GM18873 (cell line): ENCODE data around the gene CDC14A.

Source experiments
- ATAC-seq: cut with Tn5 transposase; IDR thresholded peaks from one replicate; pipeline ENCODE4 v1.9.1; 2021; ENCODE audit warnings: mild to moderate bottlenecking, moderate library complexity, moderate number of reproducible peaks; ENCODE audit not compliant: unreplicated experiment, low FRiP score

The CDC14A gene

DNA sequence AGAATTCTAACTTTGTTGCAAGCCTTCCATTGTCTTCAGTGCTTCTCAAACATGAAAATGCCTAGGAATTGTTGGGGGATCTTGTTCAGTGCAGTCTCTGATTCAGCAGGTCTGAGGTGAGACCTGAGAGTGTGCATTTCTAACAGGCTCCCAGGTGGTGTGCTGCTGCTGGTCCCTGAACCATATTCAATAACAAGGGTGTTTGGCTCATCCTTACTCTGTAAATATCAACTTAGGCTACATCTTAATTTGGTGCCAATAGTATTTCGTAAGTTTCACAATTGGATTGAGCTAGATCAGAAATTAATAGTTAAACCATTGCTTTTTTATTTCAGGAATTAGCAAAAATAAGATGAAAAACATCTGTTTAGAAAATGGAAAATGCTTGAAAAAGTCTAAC is 126.5 kb downstream of the CDC14A start:
- ATAC-seq, result no peak

DNA sequence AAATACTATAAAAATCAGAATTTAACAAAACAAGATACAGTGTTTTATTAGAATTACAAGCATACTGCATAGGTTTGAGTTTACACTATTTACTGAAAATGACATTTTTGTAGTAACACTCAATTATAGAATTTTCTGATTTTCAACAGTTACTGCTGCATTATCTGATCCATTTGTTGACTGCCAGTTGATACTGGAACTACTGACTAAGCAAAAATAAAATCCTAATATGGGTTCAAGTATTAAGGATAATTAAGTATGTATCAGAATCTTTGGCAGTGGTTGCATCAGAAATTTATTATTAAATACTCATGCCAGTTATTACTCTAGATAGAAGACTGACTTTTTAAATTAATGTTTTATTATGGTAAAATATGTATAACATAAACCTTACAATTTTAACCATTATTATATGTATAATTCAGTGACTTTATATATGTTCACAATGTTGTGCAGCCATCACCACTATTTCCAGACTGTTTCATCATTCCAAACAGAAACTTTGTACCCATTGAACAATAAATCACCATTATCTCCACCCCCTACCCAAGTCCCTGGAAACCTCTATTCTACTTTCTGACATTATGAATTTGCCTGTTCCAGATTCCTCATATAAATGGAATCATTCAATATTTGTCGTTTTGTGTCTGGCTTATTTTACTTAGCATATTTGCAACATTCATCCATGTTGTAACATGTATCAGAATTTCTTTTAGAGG is 127.5 kb downstream of the CDC14A start:
- no peak for ATAC-seq

DNA sequence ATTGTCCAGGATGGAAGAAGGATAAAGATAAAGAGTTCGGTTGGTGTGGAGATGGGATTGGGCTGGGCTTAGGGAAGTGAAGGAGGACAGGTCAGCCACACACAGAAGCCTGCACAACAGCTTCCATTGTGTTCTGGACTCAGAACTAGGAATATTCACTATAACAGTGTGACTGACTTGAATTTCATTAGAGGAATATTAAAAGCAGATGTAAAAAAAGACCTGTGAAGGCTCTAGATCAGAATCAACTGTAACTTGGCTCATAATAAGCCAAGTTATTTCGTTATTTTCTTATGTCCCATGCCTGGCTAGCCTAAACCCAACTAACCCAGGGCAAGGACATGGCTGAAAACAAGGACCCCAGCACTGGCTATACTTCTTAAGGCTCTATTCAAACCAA is 129.0 kb downstream of the CDC14A start:
- ATAC-seq, result no peak

GRCh38 chr1:100482167-100482566 is 129.9 kb downstream of the CDC14A start:
- ATAC-seq, result no peak

GRCh38 chr1:100482748-100483147 is 130.4 kb downstream of the CDC14A start:
- no peak for ATAC-seq

DNA sequence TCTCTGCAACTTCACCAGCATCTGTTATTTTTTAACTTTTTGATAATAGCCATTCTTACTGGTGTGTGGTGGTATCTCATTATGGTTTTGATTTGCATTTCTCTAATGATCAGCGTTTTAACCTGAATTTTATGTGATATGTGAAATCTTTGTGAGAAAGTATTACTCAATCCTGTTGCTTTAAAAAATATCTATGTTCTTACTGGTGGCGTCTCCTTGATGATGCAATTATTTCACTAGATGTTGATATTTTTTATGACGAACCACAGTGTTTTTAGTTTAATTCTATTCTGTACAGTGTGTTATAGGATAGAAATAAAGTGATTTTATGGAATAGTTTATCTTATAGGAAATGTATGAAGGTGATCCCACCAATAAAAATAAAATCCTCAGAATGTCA is 130.9 kb downstream of the CDC14A start:
- no peak for ATAC-seq

DNA sequence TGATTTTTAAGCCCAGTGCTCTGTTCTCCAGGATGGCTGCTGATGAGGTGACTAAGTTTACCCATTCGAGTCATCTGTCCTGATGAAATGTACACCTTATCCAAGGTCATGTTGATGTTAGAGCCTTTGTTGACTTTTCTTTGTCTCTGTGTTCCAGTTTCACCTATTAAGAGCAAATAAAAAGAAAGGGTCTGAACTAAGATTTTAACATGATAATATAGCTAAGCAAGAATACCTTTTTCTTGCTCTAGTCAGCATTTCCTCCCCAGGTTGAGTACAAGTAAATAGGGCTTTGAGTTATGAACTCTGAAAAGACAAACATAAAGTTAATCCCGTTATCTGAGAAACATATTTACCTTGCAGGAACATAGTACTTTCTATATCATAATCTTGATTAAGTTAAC is 133.6 kb downstream of the CDC14A start:
- no peak for ATAC-seq

- ATAC-seq, result no peak
Observed at GRCh38 chr1:100494393-100495084, 142.2 kb downstream of the CDC14A start.

GRCh38 chr1:100496896-100497295 is 144.6 kb downstream of the CDC14A start:
- ATAC-seq, result no peak

DNA sequence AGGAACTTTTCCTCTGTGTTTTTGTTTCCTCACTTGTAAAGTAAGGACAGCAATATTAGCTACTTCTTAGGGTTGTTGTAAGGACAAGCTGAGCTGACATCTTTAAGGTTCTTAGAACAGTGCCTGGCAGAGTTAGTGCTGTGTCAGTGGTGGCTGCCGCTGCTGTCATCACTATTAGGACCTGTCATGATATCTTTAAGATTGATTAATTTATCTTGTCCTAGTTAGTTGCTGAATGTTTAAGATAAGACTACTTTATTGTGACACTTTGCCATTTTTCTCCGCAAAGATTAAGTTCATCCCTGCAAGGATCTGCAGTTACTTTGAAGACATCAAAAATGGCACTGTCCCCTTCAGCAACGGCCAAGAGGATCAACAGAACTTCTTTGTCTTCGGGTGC is 145.5 kb downstream of the CDC14A start:
- no peak for ATAC-seq

DNA sequence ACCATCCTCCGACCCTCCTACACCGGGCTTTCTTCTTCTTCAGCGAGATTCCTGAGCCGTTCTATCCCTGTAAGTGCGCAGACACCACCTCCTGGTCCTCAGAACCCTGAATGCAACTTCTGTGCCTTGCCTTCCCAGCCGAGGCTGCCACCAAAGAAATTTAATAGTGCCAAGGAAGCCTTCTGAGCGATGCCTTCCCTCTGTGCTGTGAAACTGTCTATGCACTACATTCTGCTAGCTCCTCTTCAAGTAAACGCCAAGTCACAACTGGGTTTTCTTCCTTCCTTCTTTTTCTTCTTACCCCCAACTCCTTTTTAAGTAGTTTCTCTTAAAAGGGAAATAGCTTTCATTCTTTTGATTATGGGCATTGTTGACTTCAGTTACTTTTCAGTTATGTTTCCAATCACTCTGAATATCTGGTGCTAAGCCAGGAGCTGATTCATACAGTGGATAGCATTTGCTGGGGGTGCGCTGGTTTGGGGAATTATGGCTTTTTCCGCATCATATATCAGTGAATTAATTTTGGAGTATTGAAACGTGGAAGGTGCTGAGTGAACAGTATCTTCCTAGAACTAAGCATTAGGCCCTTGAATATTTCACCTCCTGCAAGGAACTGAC is 147.0 kb downstream of the CDC14A start:
- no peak for ATAC-seq

DNA sequence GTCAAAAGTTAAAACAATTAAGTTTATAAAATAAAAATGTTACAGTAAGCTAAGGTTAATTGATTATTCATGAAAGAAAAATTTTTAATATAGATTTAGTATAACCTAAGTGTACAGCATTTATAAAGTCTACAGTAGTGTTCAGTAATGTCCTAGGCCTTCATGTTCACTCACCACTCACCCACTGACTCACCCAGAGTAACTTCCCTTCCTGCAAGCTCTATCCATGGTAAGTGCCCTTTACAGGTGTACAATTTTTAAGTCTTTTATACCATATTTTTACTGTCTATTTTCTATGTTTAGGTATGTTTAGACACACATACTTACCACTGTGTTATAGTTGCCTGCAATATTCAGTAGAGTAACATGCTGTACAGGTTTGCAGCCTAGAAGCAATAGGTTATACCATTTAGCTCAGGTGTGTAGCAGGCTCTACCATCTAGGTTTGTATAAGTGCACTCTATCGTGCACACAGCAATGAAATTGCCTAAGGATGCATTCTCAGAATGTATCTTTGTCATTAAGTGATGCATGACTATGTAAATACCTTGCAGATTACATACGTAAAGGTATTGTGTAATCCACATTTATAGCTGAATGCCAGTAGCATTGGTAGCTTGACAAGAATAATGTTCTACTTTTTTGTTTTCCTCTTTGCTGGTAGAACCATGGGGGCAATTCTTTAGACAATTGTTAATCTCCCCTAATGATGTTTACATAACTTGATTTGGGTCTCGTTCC is 149.9 kb downstream of the CDC14A start:
- ATAC-seq, result no peak

- no peak for ATAC-seq
Observed at GRCh38 chr1:100506217-100506616, 153.9 kb downstream of the CDC14A start.

GRCh38 chr1:100510451-100510850 is 158.1 kb downstream of the CDC14A start:
- ATAC-seq, result no peak

DNA sequence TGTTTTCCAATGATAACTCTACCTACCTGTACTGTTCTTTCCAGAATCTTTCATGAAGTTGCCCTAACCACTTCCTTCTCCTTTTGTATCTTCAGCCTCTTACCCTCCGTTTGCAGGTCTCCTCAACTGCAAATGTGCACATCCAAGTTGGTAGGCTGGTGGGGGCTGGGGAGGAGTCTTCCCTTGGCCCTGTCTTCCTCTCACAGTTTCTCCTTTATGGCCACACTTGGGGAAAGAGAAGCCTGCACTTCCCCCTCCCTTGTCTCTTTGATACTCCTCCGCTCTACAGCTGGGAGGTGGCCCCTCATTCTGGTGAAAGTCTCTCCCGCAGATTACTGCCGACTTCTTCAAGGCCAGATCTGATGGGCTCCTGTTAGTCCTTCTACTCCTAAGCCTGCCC is 158.8 kb downstream of the CDC14A start:
- ATAC-seq, result no peak

DNA sequence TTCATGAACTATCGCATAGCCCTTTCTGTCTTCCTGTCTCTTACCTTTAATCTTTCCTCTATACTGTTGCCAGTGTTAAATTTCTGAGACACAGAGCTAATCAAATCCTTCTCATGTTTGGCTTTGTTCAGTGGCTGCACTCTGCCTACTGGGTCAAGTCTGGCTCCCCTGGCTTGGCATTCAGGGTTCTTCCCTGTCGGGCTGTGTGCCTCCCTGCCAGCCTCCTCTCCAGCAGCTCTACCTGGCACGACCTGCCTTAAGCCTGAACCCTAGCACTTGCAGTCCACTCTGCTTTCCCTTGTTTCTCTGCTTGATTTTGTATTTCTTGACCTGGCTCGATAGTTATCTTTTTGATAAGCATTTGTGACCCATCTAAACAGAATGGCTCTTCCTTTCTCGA is 159.5 kb downstream of the CDC14A start:
- no peak for ATAC-seq

GRCh38 chr1:100512803-100513352 is 160.6 kb downstream of the CDC14A start:
- ATAC-seq, result no peak

- no peak for ATAC-seq
Observed at GRCh38 chr1:100516857-100517256, 164.6 kb downstream of the CDC14A start.

DNA sequence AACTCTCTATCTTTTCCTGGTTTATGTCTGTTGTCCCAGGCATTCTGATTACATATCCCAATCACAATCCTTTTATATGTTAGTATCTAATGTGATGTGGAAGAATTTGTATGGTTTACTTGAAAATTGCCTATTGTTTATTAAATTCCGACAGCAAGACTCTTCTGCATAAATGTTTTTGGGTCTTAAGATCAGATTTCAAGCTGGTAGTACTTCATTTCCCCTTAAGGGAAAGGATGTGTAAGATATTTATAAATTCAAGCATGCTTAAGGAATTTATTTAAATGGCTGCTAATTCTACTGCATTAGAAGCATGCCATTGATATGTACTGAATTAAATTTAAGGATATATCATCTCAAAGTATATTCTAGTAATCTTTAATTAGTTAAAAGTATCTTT is 165.2 kb downstream of the CDC14A start:
- no peak for ATAC-seq

DNA sequence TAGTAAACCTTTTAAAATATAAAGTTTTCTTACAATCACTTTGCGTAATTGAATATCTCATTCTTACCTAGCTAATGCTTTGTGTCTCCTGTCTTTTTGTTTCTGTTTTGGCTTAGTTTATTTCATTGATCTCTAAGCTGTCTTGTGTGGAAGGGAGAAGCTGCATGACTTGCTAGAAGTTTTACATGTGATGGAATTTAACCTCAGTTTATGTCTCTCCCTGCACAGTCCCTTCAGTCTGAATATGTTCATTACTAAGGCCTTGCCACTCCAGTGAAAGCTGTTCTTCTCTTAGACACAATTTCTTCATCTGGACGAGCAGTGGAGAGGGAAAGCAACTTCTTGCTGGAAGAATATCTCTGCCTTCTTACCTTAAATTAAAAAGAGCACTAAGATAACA is 165.7 kb downstream of the CDC14A start:
- no peak for ATAC-seq
